ENCODE measurements around the gene FDX2.
A peak's percentile ranks its signal among the peaks of the same experiment; 100 is the strongest.
"Not testable (repeated sequence)": the region's sequence is repeated elsewhere in the genome, so short reads cannot be mapped to it uniquely, and the experiment has no call there.

The FDX2 gene

GRCh38 chr19:10284065-10284959 is 31.5 kb downstream of the FDX2 start:
- DNase-seq (ENCODE audit: low spot score): no peak

- no peak for DNase-seq (ENCODE audit: low spot score)
These were observed 32.3 kb downstream of the FDX2 start for GRCh38 chr19:10283301-10284064.

DNA sequence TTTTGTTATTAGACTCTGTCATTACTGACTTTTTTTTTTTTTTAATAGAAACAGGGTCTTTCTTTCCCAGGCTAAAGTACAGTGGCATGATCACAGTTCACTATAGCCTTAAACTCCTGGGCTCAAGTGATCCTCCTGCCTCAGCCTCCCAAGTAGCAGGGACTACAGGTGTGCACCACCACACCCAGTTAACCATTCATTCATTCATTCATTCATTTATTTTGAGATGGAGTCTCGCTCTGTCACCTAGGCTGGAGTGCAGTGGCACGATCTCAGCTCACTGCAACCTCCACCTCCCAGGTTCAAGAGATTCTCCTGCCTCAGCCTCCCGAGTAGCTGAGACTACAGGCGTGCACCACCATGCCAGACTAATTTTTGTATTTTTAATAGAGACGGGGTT is 33.8 kb downstream of the FDX2 start:
- not testable (repeated sequence) for DNase-seq (ENCODE audit: low spot score)

GRCh38 chr19:10279737-10280442 is 35.9 kb downstream of the FDX2 start:
- DNase-seq (ENCODE audit: low spot score): no peak

DNA sequence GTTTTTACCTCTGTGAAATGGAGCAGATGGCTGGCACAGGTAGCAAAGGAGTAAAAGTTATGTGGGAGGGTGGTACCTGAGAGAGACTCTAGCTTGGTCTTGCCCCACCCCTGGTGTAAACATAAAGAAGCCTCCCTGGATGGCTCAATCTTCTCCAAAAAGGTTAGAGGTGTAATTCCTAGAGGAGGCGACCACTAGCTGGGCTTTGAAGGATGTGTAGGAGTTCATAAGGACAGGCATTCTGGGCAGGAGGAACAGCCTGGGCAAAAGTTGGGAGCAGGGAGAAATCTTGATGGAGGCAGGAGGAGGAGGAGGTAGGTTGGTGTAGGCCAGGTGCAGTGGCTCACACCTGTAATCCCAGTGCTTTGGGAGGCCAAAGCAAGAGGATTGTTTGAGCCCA is 36.9 kb downstream of the FDX2 start:
- no peak for DNase-seq (ENCODE audit: low spot score)

DNA sequence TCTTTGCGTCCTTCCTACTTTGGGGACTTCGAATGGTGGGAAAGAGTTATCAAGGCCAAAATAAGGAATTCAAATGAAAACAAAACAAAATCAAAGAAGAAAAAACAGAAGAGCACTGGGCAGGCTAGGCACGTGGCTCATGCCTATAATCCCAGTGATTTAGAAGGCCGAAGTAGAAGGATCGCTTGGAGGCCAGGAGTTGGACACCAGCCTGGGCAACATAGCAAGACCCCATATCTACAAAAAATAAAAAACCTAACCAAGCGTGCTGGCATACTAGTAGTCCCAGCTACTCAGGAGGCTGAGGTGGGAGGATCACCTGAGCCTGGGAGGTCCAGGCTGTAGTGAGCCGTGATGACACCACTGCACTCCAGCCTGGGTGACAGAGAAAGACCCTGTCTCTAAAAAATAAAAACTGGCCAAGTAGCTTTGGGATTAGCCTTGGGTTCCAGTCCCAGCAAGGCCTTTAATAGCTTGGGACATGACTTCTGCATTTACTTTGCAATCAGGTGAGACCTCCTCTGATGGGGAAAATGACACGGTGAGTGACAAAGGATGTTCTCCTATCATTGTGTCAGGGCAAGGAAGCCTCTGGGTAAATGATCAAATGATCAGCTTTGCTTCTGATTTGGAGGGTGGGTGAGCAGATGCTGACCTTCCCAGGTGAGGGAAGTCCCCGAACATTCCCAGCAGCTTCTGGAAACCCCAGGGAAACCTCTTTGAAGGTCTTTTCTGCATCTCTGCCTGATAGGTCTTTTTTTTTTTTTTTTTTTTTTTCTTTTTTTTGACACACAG is 37.8 kb downstream of the FDX2 start:
- no peak for DNase-seq (ENCODE audit: low spot score)

GRCh38 chr19:10274589-10274988 is 41.2 kb downstream of the FDX2 start:
- DNase-seq (ENCODE audit: low spot score): no peak

GRCh38 chr19:10271543-10272086 is 44.2 kb downstream of the FDX2 start:
- no peak for DNase-seq (ENCODE audit: low spot score)

DNA sequence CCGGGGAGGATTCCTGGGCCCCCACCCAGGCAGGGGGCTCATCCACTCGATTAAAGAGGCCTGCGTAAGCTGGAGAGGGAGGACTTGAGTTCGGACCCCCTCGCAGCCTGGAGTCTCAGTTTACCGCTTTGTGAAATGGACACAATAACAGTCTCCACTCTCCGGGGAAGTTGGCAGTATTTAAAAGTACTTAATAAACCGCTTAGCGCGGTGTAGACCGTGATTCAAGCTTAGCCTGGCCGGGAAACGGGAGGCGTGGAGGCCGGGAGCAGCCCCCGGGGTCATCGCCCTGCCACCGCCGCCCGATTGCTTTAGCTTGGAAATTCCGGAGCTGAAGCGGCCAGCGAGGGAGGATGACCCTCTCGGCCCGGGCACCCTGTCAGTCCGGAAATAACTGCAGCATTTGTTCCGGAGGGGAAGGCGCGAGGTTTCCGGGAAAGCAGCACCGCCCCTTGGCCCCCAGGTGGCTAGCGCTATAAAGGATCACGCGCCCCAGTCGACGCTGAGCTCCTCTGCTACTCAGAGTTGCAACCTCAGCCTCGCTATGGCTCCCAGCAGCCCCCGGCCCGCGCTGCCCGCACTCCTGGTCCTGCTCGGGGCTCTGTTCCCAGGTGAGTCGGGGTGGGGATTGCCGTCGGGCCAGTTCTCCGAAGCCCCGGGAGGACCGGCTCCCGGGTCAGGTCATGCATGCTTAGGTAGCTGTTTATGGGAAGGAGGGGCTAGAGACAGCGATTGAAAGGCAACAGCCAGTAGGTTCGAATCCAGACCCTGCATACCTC is 45.0 kb downstream of the FDX2 start, which contains the start of gene ICAM1:
TSS of gene ICAM1 (plus strand) at position 505 of the 779 bp plus-strand sequence. CDS start at position 545, 40 bp downstream.
- no peak for DNase-seq (ENCODE audit: low spot score)

- no peak for DNase-seq (ENCODE audit: low spot score)
These were observed 45.6 kb downstream of the FDX2 start for GRCh38 chr19:10270180-10270615.

GRCh38 chr19:10269333-10270179 is 46.3 kb downstream of the FDX2 start:
- peak; percentile 60 for DNase-seq (ENCODE audit: low spot score)

DNA sequence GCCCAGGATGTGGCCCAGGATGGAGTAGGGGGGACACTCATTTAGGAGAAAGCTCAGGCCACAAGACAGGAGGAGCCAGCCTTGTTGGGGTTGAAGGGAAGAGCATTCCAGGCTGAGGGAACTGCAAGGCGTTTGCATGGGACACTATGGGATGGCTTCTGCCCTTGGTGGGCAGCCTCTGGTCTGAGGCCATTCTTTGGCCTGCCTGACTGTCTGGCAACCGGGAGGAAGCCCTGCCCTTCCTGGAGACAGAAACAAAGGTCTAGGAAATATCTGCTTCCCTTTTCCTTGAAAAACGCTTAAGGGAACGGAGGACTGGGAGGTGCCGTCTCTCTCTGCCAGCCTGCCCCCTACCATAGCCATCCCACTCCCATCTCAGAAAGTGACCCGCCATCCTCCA is 47.7 kb downstream of the FDX2 start:
- no peak for DNase-seq (ENCODE audit: low spot score)

GRCh38 chr19:10266706-10267105 is 49.1 kb downstream of the FDX2 start:
- DNase-seq (ENCODE audit: low spot score): no peak

GRCh38 chr19:10262771-10263170 is 53.0 kb downstream of the FDX2 start:
- DNase-seq (ENCODE audit: low spot score): no peak

DNA sequence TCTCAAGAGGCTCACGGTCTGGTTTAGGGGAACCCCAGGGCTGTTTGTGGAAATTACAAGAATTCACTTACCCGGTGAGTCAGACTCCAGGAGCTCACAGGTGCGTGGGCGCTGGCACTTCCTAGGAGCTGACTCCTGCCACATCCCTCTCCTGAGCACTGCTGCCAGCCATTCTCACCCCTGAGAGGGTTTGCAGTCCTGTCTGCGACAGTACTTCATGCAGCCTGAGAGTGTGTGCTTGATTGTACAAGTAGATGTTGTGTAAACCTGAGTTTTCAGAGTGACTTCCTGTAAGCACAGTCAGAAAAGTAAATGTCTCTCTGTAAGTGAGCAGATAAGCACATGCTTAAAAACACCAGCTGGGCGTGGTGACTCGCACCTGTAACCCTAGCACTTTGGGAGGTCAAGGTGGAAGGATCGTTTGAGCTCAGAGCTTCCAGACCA is 55.7 kb downstream of the FDX2 start:
- no peak for DNase-seq (ENCODE audit: low spot score)
